ENCODE measurements around the gene ADD3.

DNA sequence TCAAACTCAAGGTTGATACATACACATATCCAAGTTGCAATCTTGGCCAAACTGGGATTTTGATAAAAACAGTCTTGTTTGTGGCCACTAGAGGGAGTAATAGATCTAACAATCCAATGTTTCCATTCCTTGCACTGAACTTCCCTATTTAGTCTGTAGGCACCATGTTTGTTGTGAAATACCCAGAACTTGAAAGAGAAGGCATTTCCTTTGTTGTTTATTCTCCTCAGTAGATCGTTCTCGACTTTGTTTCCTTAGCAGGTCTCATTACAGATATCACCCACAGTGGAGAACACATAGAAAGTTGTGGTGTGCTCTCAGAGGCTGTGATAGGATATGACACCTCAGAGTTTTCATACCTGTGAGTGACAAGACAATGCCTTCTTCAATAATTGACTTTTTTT, 129.4 kb downstream of the ADD3 start:
- TF ChIP-seq, protein P1, sequence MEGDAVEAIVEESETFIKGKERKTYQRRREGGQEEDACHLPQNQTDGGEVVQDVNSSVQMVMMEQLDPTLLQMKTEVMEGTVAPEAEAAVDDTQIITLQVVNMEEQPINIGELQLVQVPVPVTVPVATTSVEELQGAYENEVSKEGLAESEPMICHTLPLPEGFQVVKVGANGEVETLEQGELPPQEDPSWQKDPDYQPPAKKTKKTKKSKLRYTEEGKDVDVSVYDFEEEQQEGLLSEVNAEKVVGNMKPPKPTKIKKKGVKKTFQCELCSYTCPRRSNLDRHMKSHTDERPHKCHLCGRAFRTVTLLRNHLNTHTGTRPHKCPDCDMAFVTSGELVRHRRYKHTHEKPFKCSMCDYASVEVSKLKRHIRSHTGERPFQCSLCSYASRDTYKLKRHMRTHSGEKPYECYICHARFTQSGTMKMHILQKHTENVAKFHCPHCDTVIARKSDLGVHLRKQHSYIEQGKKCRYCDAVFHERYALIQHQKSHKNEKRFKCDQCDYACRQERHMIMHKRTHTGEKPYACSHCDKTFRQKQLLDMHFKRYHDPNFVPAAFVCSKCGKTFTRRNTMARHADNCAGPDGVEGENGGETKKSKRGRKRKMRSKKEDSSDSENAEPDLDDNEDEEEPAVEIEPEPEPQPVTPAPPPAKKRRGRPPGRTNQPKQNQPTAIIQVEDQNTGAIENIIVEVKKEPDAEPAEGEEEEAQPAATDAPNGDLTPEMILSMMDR (conservative IDR thresholded peaks at IDR 0.05; ENCODE audit: low read length): peak; percentile 93
- TF ChIP-seq EZH2phosphoT487 (IDR thresholded peaks at IDR 0.05; ENCODE audit: borderline replicate concordance): no peak
